KMS-11 (cell line): Measurements from ENCODE around the gene ITGA8.

Experiments
- H2AFZ ChIP-seq: fragments of 200-600 bp; sonication (generic); 2 replicates; pipeline ENCODE4 v1.6.1; 2016; ENCODE audit warnings: antibody characterized with exemption, mixed run types, low read depth
- H3K27ac ChIP-seq: fragments of 200-600 bp; sonication (generic); 2 replicates; pipeline ENCODE4 v1.6.1; 2016; ENCODE audit warnings: mild to moderate bottlenecking, mixed run types
- H3K27me3 ChIP-seq: fragments of 200-600 bp; sonication (generic); 2 replicates; pipeline ENCODE4 v1.6.1; 2017; ENCODE audit warnings: mild to moderate bottlenecking, low read depth, mixed run types, moderate library complexity; ENCODE audit not compliant: insufficient read depth
- H3K36me3 ChIP-seq: fragments of 200-600 bp; sonication (generic); 2 replicates; pipeline ENCODE4 v1.6.1; 2017; ENCODE audit warnings: mild to moderate bottlenecking, mixed run types; ENCODE audit not compliant: insufficient read depth
- H3K4me1 ChIP-seq: fragments of 200-600 bp; sonication (generic); 2 replicates; pipeline ENCODE4 v1.6.1; 2016; ENCODE audit warnings: mild to moderate bottlenecking, low read depth, mixed run types; ENCODE audit not compliant: poor library complexity, severe bottlenecking
- H3K4me2 ChIP-seq: fragments of 200-600 bp; sonication (generic); 2 replicates; pipeline ENCODE4 v1.7.0; 2016; ENCODE audit warnings: mild to moderate bottlenecking, mixed run types
- H3K4me3 ChIP-seq: fragments of 200-600 bp; sonication (generic); IDR thresholded peaks from 2 replicates; pipeline ENCODE4 v1.6.1; 2017; ENCODE audit warnings: low read depth, low read length, mixed read lengths; ENCODE audit not compliant: insufficient read depth
- H3K79me2 ChIP-seq: fragments of 200-600 bp; sonication (generic); 2 replicates; pipeline ENCODE4 v1.6.1; 2016; ENCODE audit warnings: low read depth, mixed run types; ENCODE audit not compliant: insufficient read depth
- H3K9ac ChIP-seq: fragments of 200-600 bp; sonication (generic); 2 replicates; pipeline ENCODE4 v1.6.1; 2016; ENCODE audit warnings: mild to moderate bottlenecking, mixed run types
- H4K20me1 ChIP-seq: fragments of 200-600 bp; sonication (generic); 2 replicates; pipeline ENCODE4 v1.6.1; 2016; ENCODE audit warnings: mild to moderate bottlenecking, mixed run types; ENCODE audit not compliant: insufficient read depth
- CTCF ChIP-seq: fragments of 200-600 bp; sonication (generic); conservative IDR thresholded peaks from 2 replicates; pipeline ENCODE4 v1.6.1; 2017; ENCODE audit warnings: low read depth, mild to moderate bottlenecking, antibody characterized with exemption, low read length, moderate library complexity, mixed read lengths

The ITGA8 gene

GRCh38 chr10:15690031-15690430 is 29.7 kb downstream of the ITGA8 start:
- no peak overlapping the region for H3K27ac ChIP-seq
- no peak overlapping the region for H3K9ac ChIP-seq
- no peak overlapping the region for H3K4me2 ChIP-seq
- no peaks in the 10 kb centered on the region for H3K79me2 ChIP-seq
- H4K20me1 ChIP-seq = no peaks in the 10 kb centered on the region
- H3K4me1 ChIP-seq = no peaks in the 10 kb centered on the region
- TF ChIP-seq CTCF = no peak
- no peaks in the 10 kb centered on the region for H3K36me3 ChIP-seq
- H3K27me3 ChIP-seq = no peaks in the 10 kb centered on the region
- H3K4me3 ChIP-seq = no peak overlapping the region
- no peak overlapping the region for H2AFZ ChIP-seq

GRCh38 chr10:15684768-15685167 is 35.0 kb downstream of the ITGA8 start:
- H3K79me2 ChIP-seq = no peaks in the 10 kb centered on the region
- no peak for TF ChIP-seq CTCF
- no peaks in the 10 kb centered on the region for H4K20me1 ChIP-seq
- no peak overlapping the region for H3K27ac ChIP-seq
- no peak overlapping the region for H2AFZ ChIP-seq
- no peak overlapping the region for H3K4me3 ChIP-seq
- H3K36me3 ChIP-seq = no peaks in the 10 kb centered on the region
- no peaks in the 10 kb centered on the region for H3K4me1 ChIP-seq
- H3K4me2 ChIP-seq = no peak overlapping the region
- H3K9ac ChIP-seq = no peak overlapping the region
- H3K27me3 ChIP-seq = no peaks in the 10 kb centered on the region

DNA sequence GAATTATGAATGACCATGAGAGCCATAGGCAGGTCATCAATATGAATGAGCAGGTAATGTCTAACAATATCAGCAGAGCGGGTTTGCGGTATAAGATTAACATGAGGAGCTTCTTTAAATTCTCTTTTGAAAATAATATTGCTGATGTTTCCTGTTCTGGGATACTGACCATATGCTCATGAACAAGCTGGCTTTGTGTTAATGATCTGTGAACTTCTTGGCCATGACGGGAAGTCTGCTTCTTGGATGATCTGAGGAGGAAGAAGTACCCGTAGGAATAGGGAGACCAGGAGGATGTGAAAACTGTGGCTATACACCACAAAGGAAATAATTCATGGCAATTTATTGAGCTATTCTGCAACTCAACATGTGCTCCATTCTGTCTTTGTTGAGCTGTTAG is 38.6 kb downstream of the ITGA8 start:
- Histone ChIP-seq H3K27ac (no peak overlapping the region), H4K20me1 (no peaks in the 10 kb centered on the region), H3K4me3 (no peak overlapping the region), H3K36me3 (no peaks in the 10 kb centered on the region), H3K9ac (no peak overlapping the region), H3K27me3 (no peaks in the 10 kb centered on the region), H3K4me2 (no peak overlapping the region), H3K79me2 (no peaks in the 10 kb centered on the region), H2AFZ (no peak overlapping the region), H3K4me1 (no peaks in the 10 kb centered on the region)
- TF ChIP-seq CTCF = no peak

DNA sequence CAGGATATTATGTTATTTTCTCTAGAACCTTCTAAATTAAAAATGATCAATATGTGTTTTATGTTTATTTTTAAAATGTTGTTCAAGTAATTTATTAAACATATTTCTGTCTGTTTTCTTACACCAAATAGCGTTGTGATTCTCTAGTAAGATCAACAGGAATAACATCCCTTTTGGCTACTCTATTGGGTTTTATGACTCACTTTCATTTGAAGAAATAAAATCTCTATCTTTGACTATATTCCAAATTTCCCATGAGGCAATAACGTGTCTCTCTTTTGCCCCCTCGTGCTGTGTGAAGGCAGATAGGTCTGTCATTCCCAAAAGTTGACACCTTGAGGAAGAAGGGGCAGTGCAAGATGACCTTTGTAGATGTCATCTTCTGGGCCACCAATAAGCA is 40.9 kb downstream of the ITGA8 start:
- Histone ChIP-seq H3K4me2 (no peak overlapping the region), H3K27me3 (no peaks in the 10 kb centered on the region), H3K36me3 (no peaks in the 10 kb centered on the region), H3K9ac (no peak overlapping the region), H4K20me1 (no peaks in the 10 kb centered on the region), H3K79me2 (no peaks in the 10 kb centered on the region), H3K4me3 (no peak overlapping the region), H3K4me1 (no peaks in the 10 kb centered on the region), H2AFZ (no peak overlapping the region), H3K27ac (no peak overlapping the region)
- no peak for TF ChIP-seq CTCF

- Histone ChIP-seq H3K4me2 (no peak overlapping the region), H3K9ac (no peak overlapping the region), H3K4me1 (no peaks in the 10 kb centered on the region), H4K20me1 (no peaks in the 10 kb centered on the region), H2AFZ (no peak overlapping the region), H3K79me2 (no peaks in the 10 kb centered on the region), H3K27ac (no peak overlapping the region), H3K27me3 (no peaks in the 10 kb centered on the region), H3K4me3 (no peak overlapping the region), H3K36me3 (no peaks in the 10 kb centered on the region)
- TF ChIP-seq CTCF = no peak
Measured at GRCh38 chr10:15672469-15672868, 47.3 kb downstream of the ITGA8 start.
